Measurements from ENCODE around the gene LSM14A. TPM values are rescaled to one million over a fixed set of nuclear protein-coding genes. Genes with fewer than 3 reads are reported as not detected.
A peak's percentile ranks its signal among the peaks of the same experiment; 100 is the strongest.
"Not testable (repeated sequence)": the region's sequence is repeated elsewhere in the genome, so short reads cannot be mapped to it uniquely, and the experiment has no call there.

LSM14A gene
- total RNA-seq, 1 donor from 2014 or later = 34.1 TPM

DNA sequence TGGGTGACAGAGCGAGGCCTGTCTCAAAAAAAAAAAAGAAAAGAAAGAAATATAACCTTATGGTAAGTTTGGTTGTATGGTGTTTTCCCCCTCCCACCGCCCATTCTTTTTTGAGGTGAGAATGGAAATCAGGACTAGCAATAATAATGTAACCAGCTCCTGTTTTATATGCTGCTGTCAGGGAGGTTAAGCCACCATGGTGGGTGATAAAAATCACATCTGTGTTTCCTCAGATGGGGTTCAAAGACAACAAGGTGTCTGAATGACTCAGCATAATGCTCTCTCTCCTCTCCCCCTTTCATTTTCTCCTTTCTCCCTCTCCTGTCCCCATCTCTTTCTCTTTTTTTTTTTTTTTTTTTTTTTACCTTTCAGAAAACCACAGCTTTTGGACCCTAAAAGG, 53.7 kb downstream of the LSM14A start:
- no peak for DNase-seq (ENCODE audit: low spot score)
- no peak for ATAC-seq

DNA sequence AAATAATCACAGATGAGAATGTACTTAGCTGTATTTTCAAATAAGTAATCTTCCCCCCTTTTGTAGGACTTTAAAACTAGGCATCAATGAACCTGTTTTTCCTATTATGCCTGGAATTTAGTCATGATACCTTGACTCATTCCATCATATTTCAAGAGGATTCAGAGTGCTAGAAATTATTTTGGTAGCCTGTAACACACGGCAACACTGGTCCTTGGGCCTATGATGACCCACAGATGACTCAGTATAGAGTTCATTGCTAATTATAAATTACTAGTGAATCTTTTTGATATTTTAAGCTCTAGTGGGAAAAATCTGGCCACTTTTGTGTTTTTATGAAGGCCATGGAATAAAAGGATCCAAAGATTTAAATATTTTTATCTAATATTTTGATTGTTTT, 56.0 kb downstream of the LSM14A start:
- no peak for ATAC-seq
- DNase-seq (ENCODE audit: low spot score) = no peak

DNA sequence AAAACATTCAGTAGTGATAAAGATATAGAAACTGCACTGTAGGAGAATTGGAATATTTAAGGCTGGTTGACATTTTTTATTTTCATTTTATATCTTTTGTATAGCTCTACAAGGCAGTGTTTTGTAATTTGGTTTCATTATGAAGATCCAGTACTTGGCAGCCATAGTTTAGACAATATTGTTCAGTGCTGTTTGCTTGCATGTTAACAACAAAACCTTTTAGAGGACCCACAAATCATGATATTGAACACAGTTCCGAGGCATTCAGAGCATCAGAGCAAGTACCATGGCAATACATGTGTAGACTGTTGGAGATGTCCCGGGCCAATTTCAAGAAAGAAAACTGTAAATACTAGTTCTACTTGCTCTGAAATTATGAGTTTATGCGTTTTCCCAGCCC, 56.5 kb downstream of the LSM14A start:
- DNase-seq (ENCODE audit: low spot score) = no peak
- ATAC-seq = no peak

DNA sequence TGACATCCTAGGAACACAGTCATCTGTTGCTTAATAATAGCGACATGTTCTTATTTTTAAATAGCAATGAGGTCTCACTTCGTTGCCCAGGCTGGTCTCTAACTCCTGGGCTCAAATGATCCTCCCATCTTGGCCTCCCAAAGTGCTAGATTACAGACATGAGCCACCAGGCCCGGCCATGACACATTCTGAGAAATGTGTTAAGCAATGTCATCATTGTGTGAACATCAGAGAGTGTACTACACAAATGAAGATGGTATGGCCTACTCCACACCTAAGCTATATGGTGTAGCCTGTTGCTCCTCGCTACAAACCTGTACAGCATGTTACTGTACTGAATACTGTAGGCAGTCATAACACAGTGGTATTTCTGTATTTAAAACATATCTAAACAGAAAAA, 57.4 kb downstream of the LSM14A start:
- ATAC-seq = no peak
- DNase-seq (ENCODE audit: low spot score) = no peak

DNA sequence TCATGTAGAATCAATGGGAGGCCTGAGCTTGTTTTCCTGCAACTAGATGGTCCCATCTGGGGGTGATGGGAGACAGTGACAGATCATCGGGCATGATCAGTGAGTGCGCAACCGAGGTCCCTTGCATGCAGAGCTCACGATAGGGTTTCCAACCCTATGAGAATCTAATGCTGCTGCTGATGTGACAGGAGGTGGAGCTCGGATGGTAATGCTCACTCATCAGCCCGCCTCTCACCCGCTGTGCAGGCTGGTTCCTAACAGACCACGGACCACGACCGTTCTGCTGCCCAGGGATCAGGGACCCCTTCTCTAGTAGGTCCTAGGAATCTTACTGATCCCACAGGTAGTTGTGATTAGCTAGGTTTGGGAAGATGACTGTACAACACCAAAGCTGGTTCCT, 58.5 kb downstream of the LSM14A start:
- ATAC-seq = no peak
- no peak for DNase-seq (ENCODE audit: low spot score)

DNA sequence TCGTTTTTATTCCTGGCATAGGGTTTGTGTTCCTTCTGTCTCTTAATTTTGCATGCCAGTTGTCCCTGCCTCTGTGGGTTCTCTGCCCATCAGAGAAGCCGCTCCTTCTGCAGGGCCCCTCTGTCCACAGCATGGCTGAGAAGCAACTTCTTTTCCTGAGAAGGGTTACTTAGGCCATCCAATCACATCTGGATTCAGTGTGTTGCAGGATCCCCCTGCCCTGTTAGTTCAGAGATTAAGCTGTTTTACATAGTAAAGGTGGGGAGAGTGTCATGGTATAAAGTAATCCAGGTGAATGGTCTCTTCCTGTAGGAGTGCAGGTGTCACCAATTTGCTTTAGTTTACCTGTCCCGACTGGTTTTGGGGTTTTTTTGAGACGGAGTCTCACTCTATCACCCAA, 59.1 kb downstream of the LSM14A start:
- DNase-seq (ENCODE audit: low spot score) (no peak), ATAC-seq (no peak)

DNA sequence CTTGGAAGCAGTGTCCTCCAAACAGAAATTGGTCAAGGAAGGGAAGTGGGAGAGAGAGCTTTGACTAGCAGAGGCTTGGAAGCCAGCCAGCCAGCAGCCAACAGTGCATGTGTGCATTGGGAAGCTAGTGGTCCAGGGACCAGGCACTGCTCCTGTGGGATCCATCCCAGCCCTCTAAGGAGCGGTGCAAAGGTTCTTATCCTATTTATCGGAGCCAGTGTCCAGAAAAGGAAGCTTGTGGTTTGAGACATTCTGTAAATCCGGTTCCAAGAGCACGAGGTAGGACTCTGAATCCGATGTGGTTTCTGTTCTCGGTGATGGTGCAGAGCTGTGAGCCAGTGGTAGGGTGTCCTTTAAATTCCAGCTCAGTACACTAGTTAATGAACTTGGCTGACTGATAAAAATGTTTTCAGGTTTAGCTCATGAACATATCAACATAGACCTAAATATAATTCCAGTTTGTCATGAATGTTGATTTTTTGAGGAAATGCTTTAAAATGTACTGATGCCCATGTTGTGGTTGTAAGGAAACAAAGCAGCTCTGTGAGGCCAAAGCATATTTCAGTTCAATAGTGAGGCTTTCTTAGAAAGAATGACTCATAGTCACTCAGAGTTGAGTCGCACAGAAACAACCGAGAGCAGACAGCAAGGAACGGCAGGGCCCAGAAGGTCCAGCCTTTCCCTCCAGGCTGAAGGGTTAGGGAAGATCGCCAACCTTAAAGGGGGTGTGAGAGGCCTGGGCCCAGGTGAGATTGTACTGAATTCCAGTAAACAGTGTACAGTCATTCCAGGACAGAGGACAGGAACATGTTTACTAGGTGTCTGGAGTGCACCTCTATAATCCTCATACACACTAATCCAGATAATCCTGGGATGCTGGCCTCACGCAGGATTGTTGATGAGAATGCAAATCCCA, 60.5 kb downstream of the LSM14A start:
- DNase-seq (ENCODE audit: low spot score) (no peak), ATAC-seq (peak; percentile 14)

DNA sequence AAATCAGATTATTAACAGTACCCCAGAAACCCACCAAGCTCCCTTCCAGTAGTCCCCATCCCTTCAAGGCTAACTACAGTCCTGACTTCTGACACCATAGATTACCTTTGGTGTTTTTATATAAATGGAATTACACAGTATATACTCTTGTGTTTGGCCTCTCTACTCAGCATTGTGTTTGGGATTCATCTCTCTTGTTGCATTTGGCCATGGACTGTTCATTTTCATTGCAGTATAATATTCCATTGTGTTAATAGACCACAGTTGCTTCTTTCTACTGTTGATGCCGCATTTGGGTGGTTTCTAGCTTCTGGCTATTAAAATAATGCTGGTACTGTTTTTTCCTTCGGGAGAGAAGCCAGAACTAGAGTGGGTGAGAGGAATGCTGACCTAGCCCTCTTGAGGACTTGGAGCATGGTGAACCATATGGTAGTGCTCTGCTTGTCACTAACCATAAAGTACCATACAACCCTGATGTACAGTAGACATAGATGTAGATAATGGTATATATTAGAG, 63.2 kb downstream of the LSM14A start:
- no peak for DNase-seq (ENCODE audit: low spot score)
- ATAC-seq = no peak

DNA sequence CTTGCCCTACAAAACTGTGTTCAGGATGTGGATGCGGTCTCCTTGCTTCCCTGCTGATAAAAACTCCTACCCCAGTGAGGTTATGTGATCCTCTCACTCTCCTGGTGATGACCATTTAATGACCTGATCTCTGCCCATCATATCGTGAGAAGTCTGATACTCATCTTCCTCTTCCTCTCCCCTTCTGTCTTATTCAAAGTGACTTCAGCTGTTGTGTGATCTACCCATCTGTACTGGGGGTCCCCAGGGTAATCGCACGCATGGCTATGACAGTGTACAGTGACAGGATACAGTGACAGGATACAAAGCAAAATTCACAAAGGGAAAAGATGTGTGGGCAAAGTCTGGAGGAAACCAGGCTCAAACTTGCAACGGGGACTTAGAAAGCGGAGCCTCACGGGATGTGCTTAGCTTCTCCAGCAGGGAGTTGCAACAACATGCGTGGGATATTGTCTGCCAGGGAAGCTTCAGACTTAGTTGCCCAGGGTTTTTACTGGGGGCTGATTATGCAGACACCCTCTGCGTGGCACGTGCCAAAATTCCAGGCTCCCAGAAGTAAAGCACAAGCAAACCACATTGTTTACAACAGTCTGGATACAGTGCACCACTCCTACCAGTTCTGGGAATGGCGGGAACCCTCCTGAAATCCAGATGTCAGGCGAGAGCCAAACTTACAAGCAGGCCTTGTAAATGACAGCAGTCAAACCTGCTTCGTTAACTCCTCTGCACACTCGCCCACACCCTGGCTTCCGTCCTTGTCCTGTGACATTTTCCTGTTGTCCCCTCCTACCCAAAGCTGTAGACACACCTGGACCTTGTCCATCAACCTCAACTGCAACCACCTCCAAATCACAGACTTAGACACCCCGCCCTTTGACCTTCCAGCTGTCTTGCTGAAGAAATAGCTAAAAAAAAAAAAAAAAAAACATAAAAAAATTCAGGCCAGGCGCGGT, 64.0 kb downstream of the LSM14A start:
- ATAC-seq (peak; percentile 82), DNase-seq (ENCODE audit: low spot score) (peak; percentile 72)

DNA sequence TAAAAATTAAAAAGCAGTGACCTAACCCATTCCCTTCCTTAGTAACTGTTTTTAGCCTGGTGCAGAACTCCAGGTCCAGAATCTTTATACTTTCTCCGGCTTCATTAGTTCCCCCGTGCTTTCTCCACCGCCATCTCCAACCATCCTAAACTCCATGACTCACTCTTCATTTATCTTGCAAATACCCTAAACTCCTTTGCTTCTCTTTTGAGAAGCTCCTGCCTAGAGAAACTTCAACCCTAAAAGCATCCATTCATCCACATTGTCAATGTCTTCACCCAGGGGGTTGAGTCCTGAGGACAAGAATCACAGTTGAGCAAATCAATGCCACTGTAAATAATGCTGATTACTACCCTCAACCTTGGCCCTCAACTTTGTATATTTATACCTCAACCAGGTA, 65.0 kb downstream of the LSM14A start:
- no peak for ATAC-seq
- DNase-seq (ENCODE audit: low spot score) = no peak

DNA sequence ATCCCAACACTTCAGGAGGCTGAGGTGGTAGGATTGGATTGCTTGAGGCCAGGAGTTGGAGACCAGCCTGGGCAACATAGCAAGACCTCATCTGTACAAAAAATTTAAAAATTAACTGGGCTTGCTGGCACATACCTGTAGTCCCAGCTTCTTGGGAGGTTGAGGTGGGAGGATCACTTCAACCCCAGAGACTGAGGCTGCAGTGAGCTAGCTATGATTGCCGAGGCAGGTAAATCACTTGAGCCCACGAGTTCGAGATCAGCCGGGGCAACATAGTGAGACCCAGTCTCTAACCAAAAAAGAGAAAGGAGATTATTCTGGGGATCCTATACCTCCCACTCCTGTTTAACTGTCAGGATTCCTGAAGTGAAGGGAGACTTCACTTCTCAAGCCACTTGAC, 65.6 kb downstream of the LSM14A start:
- no peak for DNase-seq (ENCODE audit: low spot score)
- ATAC-seq = no peak

DNA sequence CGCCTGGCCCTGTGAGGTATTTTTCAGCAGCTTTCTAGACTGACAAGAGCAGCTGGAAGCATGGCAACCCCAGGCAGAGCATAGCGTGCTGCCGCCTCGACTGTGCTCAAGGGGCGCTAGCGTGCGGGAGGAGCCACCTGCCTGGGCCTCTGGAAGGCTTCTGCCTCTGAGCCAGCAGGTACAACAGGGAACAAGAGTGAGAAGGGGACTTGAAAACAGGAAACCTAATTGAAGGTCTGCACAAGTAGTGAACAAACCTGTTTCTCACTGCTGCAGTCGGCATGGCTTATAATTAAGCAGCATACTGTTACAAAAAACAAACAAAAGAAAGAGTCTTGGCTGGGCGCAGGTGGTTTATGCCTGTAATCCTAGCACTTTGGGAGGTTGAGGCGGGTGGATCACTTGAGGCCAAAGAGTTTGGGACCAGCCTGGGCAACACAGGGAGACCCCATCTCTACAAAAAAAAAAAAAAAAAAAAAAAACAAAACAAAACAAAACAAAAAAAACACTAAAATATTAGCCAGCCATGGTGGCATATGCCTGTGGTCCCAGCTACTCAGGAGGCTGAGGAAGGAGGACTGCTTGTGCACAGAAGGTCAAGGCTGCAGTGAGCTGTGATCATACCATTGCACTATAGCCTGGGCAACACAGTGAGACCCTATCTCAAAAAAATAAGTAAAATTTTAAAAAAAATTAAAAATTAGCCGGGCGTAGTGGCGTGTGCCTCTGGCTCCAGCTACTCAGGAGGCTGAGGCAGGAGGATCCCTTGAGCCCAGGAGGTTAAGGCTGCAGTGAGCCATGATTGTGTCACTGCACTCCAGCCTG, 69.4 kb downstream of the LSM14A start:
- DNase-seq (ENCODE audit: low spot score) (no peak), ATAC-seq (no peak)

DNA sequence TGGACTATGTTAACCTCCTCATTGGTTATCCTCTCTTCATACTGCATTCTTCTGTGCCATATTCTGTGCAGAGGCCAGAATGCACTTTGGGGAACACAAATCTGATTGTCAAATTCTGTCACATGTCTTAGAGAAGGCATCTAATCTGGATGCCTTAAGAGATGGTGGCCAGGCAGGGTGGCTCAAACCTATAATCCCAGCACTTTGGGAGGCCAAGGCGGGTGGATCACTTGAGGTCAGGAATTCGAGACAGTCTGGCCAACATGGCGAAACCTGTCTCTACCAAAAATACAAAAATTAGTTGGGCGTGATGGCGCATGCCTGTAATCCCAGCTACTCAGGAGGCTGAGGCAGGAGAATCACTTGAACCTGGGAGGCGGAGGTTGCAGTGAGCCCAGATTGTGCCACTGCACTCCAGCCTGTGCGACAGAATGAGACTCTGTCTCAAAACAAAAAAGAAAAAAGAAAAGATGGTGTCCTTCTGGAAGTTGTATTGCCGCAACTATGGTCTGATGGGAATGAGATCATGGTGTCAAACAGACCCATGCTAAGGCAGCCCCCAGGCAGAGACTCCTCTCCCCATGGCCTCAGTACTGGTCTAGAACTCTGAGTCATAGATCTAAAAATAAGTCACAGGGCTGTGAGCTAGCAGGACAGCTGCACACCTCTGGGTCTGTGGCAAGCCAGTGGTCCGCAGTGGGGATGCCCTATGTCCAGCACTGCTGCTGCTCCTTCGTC, 71.0 kb downstream of the LSM14A start:
- peak; percentile 36 for ATAC-seq
- not testable (repeated sequence) for DNase-seq (ENCODE audit: low spot score)

DNA sequence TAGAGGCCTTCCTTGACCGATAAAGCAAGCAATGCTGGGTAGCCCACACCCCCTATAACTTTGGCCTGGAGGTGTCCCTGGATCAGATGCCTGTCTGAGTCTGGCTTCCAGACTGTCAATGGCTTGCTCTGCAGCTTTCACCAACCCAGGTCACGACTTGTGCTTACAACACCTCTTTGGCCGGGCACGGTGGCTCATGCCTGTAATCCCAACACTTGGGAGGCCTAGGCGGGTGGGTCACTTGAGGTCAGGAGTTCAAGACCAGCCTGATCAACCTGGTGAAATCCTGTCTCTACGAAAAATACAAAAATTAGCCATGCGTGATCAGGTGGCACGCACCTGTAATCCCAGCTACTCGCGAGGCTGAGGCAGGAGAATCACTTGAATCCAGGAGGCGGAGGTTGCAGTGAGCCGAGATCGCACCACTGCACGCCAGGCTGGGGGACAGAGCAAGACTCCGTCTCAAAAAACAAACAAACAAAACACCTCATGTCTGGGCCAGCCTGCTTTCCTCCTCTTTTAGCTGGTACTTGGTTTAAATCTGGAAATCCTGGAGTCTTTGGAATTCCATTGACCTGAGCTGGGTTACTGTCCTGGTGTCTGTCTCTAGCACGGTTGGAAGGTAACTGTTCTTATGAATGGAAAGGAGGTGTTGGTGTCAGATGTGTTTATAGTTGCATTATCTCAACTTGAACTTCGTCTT, 71.7 kb downstream of the LSM14A start:
- ATAC-seq (peak; percentile 63), DNase-seq (ENCODE audit: low spot score) (no peak)

DNA sequence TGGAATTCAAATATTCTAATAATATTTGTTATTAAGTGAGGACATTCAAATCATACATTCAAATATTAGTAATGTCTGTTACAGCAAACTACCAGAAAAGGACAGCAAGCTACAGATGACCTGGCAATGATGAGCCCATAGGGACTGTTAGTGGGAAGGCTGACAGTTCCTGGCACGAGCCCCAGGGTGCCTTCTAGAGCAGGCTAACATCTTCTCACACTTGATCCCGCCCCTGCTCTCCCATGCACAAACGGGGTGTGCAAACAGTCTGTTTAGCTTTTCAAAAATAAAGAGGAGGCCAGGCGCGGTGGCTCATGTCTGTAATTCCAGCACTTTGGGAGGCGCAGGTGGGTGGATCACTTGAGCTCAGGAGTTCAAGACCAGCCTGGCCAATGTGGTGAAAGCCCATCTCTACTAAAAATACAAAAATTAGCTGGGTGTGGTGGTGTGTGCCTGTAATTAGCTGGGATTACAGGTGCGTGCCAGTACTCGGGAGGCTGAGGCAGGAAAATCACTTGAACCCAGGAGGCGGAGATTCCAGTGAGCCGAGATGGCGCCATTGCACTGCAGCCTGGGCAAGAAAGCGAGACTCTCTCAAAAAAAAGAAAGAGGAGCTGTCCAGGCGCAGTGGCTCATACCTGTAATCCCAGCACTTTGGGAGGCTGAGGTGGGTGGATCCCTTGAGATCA, 72.5 kb downstream of the LSM14A start:
- DNase-seq (ENCODE audit: low spot score) (no peak), ATAC-seq (no peak)

DNA sequence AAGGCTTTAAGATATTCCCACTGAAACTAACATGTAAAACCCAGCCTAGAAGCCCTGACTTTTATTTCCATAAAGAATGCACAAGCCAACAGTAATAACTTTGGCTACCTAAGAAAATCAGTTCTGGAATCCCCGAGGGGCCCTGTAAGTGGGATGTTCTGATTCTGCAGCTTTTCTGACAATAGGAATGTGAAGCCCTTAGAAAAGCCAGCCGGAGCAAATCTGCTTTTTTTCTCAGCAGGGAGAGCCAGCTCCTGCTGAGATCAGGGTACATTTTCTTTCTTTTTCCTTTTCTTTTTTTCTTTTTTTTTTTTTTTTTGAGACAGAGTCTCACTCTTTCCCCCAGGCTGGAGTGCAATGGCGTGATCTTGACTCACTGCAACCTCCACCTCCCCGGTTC, 74.0 kb downstream of the LSM14A start:
- DNase-seq (ENCODE audit: low spot score) (no peak), ATAC-seq (no peak)

DNA sequence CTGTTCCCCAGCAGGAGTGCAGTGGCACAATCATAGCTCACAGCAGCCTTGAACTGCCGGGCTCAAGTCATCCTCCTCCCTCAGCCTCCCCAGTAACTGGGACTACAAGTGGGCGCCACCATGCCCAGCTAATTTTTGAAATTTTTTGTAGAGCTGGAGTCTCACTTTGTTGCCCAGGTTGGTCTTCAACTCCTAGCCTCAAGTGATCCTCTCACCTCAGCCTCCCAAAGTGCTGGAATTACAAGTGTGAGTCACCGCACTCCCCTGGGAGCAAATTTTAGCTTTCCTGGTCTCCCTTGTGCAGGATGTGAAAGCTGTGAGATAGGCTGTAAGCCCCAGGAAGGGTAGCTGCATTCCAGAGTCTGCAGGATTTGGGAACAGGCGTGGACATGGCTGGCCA, 76.6 kb downstream of the LSM14A start:
- ATAC-seq (no peak), DNase-seq (ENCODE audit: low spot score) (no peak)

DNA sequence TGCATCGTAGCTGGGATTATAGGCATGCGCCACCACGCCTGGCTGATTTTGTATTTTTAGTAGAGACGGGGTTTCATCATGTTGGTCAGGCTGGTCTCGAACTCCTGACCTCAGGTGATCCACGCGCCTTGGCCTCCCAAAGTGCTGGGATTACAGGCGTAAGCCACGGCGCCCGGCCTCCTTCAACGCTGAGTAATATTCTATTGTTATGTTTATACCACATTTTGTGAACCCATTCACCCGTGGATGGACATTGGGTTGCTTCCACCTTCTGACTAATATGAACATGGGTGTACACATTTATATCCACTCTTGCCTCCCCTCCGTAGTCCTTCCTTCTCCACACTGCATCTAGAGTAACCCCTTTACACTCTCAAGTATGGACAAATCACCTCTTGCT, 80.9 kb downstream of the LSM14A start:
- ATAC-seq = not testable (repeated sequence)

DNA sequence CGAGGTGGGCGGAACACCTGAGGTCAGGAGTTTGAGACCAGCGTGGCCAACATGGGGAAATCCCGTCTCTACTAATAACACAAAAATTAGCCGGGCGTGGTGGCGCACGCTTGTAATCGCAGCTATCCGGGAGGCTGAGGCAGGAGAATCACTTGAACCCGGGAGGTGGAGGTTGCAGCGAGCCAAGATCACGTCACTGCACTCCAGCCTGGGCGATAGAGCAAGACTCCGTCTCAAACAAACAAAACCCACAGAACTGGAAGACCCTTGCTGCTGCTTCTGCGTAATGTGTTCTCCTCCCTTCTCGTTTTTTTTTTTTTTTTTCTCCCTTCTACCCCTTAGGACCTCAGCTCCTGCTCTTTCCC, 81.4 kb downstream of the LSM14A start:
- ATAC-seq; DNase-seq (ENCODE audit: low spot score): not testable (repeated sequence)

More for the DNA sequence above, 80.9 kb downstream of the LSM14A start:
- not testable (repeated sequence) for DNase-seq (ENCODE audit: low spot score)
